Keratinocyte (primary cell): ENCODE data around the gene SPTBN4. TPM values are rescaled to one million over a fixed set of nuclear protein-coding genes. Genes with fewer than 3 reads are reported as not detected.

Source experiments
- DNase-seq: peaks from one replicate; pipeline ENCODE4 v3.0.0-alpha.2; 2011; ENCODE audit warnings: low read depth, missing footprints, low spot score
- FAIRE-seq: peaks from 2 replicates; lab custom pipeline; 2011; peaks lifted over from hg19 to GRCh38; lab: Jason Lieb, UNC
- H2AFZ ChIP-seq: 2 replicates; pipeline ENCODE4 v1.6.0; 2012; ENCODE audit warnings: low read length, control low read depth, inconsistent platforms; ENCODE audit not compliant: control insufficient read depth
- H3K27ac ChIP-seq: 2 replicates; pipeline ENCODE4 v1.5.1; 2011; ENCODE audit warnings: low read length; ENCODE audit not compliant: control insufficient read depth, insufficient read depth
- H3K27me3 ChIP-seq: 3 replicates; pipeline ENCODE4 v1.6.0; 2011; ENCODE audit warnings: low read length; ENCODE audit not compliant: control insufficient read depth, insufficient read depth; ENCODE audit errors: extremely low read depth
- H3K36me3 ChIP-seq, 2 experiments: 2 replicates in 1 of 2; 3 replicates in 1 of 2; pipeline ENCODE4 v1.5.1; 2011; ENCODE audit warnings: low read length in 2 of 2, mild to moderate bottlenecking in 1 of 2; ENCODE audit not compliant: control insufficient read depth in 2 of 2, insufficient read depth in 2 of 2; ENCODE audit errors: extremely low read depth in 1 of 2
- H3K4me1 ChIP-seq: 3 replicates; pipeline ENCODE4 v1.5.1; 2011; ENCODE audit warnings: low read length; ENCODE audit not compliant: control insufficient read depth, insufficient read depth; ENCODE audit errors: extremely low read depth
- H3K4me2 ChIP-seq: 3 replicates; pipeline ENCODE4 v1.6.0; 2011; ENCODE audit warnings: low read depth, low read length; ENCODE audit not compliant: control insufficient read depth, insufficient read depth; ENCODE audit errors: extremely low read depth
- H3K4me3 ChIP-seq, 3 experiments: fragments of 200-600 bp in 1 of 3; sonication (generic) in 1 of 3; 2 replicates in 2 of 3; 3 replicates in 1 of 3; pipeline ENCODE4 v1.5.1; 2011 to 2016; ENCODE audit warnings: low read length in 3 of 3, mild to moderate bottlenecking in 3 of 3, control low read depth in 2 of 3, inconsistent platforms in 1 of 3, low read depth in 1 of 3, mixed read lengths in 1 of 3, mixed run types in 1 of 3, moderate library complexity in 1 of 3; ENCODE audit not compliant: control insufficient read depth in 2 of 3, insufficient read depth in 2 of 3; ENCODE audit errors: extremely low read depth in 1 of 3
- H3K79me2 ChIP-seq: 2 replicates; pipeline ENCODE4 v1.6.0; 2012; ENCODE audit warnings: low read length; ENCODE audit not compliant: control insufficient read depth, insufficient read depth
- H3K9ac ChIP-seq: 3 replicates; pipeline ENCODE4 v1.6.0; 2011; ENCODE audit warnings: low read length; ENCODE audit not compliant: control insufficient read depth, insufficient read depth; ENCODE audit errors: extremely low read depth
- H3K9me1 ChIP-seq: 3 replicates; pipeline ENCODE4 v1.6.0; 2011; ENCODE audit warnings: low read length; ENCODE audit not compliant: control insufficient read depth, insufficient read depth; ENCODE audit errors: extremely low read depth
- H3K9me3 ChIP-seq: 2 replicates; pipeline ENCODE4 v1.5.1; 2012; ENCODE audit warnings: low read depth, low read length; ENCODE audit not compliant: control insufficient read depth
- H4K20me1 ChIP-seq: 3 replicates; pipeline ENCODE4 v1.6.0; 2011; ENCODE audit warnings: low read length; ENCODE audit not compliant: control insufficient read depth, insufficient read depth; ENCODE audit errors: extremely low read depth
- EZH2 ChIP-seq: IDR thresholded peaks from one replicate; pipeline ENCODE4 v1.6.1; 2012; ENCODE audit warnings: inconsistent platforms, mild to moderate bottlenecking, low read length, moderate library complexity
- dilution Hi-C: fragments of 300-500 bp; cut with MboI; formaldehyde crosslinking; loops from one replicate; pipeline ENCODE4 v1.7.0; 2020; ENCODE audit warnings: low sequenced_read_pairs; ENCODE audit not compliant: extremely low pct_ligation_motif_present
- polyA plus RNA-seq, 5 experiments: library from polyadenylated mRNA; depleted of rRNA in 3 of 5; stranded (reverse) in 3 of 5; stranded (forward) in 1 of 5; unstranded in 1 of 5; fragments of >200 nt; gene quantifications; 1 replicate in 1 of 5; 2 replicates in 3 of 5; 3 replicates in 1 of 5; pipeline versions ENCODE4 v1.2.1 to v1.2.3, GENCODE V29; 2011 to 2012; ENCODE audit warnings: missing spikeins in 2 of 5, low read depth in 1 of 5, low replicate concordance in 1 of 5
- TF ChIP-seq, protein P1 (sequence below), 3 experiments: IDR thresholded peaks in 1 of 3; conservative IDR thresholded peaks in 1 of 3; optimal IDR thresholded peaks in 1 of 3; 2 replicates in 2 of 3; 3 replicates in 1 of 3; pipeline versions ENCODE3 to v1.5.1; 2011; ENCODE audit warnings: low read length in 3 of 3, mild to moderate bottlenecking in 3 of 3, moderate library complexity in 2 of 3, control low read depth in 1 of 3, inconsistent platforms in 1 of 3; ENCODE audit not compliant: insufficient read depth in 2 of 3; ENCODE audit errors: extremely low read depth in 1 of 3

The SPTBN4 gene
- polyA plus RNA-seq, 1 donor (not counting 4 experiments of a cell fraction or from before 2014, with no cell fraction given) = 0.17 TPM

GRCh38 chr19:40617961-40618360 lies 151.2 kb downstream of the SPTBN4 start:
- Histone ChIP-seq H3K27ac (no peak overlapping the region), H3K9me3 (no peaks in the 10 kb centered on the region), H4K20me1 (no peaks in the 10 kb centered on the region), H3K4me1 (peaks cover 13% of the 10 kb centered on the region), H3K9me1 (no peaks in the 10 kb centered on the region), H3K79me2 (peaks cover 9% of the 10 kb centered on the region), H3K4me3 (no peak overlapping the region), H3K4me2 (no peak overlapping the region), H2AFZ (no peak overlapping the region), H3K9ac (no peak overlapping the region), H3K27me3 (no peaks in the 10 kb centered on the region), H3K36me3 (peaks cover 23 to 26% of the 10 kb centered on the region in 2 experiments)
- DNase-seq (no peak), FAIRE-seq (no peak)
- TF ChIP-seq, protein P1, sequence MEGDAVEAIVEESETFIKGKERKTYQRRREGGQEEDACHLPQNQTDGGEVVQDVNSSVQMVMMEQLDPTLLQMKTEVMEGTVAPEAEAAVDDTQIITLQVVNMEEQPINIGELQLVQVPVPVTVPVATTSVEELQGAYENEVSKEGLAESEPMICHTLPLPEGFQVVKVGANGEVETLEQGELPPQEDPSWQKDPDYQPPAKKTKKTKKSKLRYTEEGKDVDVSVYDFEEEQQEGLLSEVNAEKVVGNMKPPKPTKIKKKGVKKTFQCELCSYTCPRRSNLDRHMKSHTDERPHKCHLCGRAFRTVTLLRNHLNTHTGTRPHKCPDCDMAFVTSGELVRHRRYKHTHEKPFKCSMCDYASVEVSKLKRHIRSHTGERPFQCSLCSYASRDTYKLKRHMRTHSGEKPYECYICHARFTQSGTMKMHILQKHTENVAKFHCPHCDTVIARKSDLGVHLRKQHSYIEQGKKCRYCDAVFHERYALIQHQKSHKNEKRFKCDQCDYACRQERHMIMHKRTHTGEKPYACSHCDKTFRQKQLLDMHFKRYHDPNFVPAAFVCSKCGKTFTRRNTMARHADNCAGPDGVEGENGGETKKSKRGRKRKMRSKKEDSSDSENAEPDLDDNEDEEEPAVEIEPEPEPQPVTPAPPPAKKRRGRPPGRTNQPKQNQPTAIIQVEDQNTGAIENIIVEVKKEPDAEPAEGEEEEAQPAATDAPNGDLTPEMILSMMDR (optimal IDR thresholded peaks at IDR 0.05 in 1 of 3, IDR thresholded peaks at IDR 0.05 in 1 of 3, conservative IDR thresholded peaks at IDR 0.05 in 1 of 3; ENCODE audit: extremely low read depth in 1 of 3, insufficient read depth in 2 of 3, low read length in 3 of 3) = no peak
- TF ChIP-seq EZH2 = no peak
- dilution Hi-C loops = no loop called here

GRCh38 chr19:40619333-40620160 lies 152.7 kb downstream of the SPTBN4 start:
- FAIRE-seq (no peak), DNase-seq (no peak)
- no peaks in the 10 kb centered on the region for H3K9me3 ChIP-seq
- peaks cover 26 to 32% of the 10 kb centered on the region in 2 experiments for H3K36me3 ChIP-seq
- H3K27ac ChIP-seq = no peak overlapping the region
- no peak overlapping the region for H3K4me3 ChIP-seq
- H2AFZ ChIP-seq = no peak overlapping the region
- no peak overlapping the region for H3K9ac ChIP-seq
- H3K4me1 ChIP-seq = peaks cover 16% of the 10 kb centered on the region
- no peaks in the 10 kb centered on the region for H3K9me1 ChIP-seq
- peaks cover 9% of the 10 kb centered on the region for H3K79me2 ChIP-seq
- dilution Hi-C loops = no loop called here
- no peaks in the 10 kb centered on the region for H4K20me1 ChIP-seq
- TF ChIP-seq EZH2 = no peak
- TF ChIP-seq, protein P1 (optimal IDR thresholded peaks at IDR 0.05 in 1 of 3, IDR thresholded peaks at IDR 0.05 in 1 of 3, conservative IDR thresholded peaks at IDR 0.05 in 1 of 3; ENCODE audit: extremely low read depth in 1 of 3, insufficient read depth in 2 of 3, low read length in 3 of 3) = no peak
- no peaks in the 10 kb centered on the region for H3K27me3 ChIP-seq
- H3K4me2 ChIP-seq = no peak overlapping the region
